ENCODE results near the gene HARS1. TPM values are rescaled to one million over a fixed set of nuclear protein-coding genes. Genes with fewer than 3 reads are reported as not detected.

HARS1 gene
- total and polyA plus RNA-seq, 2 of the 13 experiments (the other 11 are each of a cell fraction or from before 2014, with no cell fraction given) = 36.9 to 66.2 TPM

DNA sequence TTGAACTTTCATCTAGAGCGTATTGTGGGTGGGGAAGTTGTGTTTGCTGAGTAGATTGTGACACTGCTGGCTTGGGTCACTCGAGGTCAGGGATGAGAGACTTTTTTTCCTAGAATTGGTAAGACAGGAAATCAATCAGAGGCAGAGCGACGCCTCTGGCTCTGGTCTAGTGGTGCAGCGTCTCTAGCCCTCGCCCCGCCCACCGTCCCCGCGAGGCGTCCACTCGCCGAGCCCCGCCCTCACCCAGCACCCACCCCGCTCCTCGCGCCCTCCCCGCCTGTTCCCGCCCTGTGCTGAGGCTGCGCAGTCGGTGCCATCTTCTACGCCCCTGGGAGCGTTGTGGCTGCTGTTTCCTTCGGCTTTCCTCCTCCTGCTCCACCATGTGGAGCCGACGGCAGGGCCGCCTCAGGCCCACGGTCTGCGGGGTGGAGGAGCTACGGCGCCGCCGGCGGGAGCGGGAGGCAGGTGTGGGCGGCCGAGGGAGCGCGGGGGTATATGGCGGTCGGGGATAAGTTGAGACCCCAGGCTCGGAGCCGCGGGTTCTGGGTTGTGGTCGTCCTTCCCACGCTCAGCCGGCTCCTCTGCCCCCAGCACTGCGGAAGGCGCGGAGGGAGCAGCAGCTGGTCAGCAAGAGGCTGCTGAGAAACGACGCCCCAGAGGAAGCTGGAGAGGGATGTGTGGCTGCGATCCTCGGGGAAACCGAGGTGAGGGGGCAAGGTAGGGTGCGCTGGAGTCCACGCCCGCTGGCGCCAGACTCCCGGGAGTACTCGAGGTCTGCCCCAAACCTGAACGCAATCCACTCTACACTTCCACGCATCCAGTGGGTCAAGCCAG lies 51.8 kb downstream of the HARS1 start, which contains the start of gene TMCO6 (continued):
- TF ChIP-seq SRSF1 (optimal IDR thresholded peaks at IDR 0.05; ENCODE audit: low read depth, low read length) (no peak), ZNF619 (CRISPR knock-in tag; IDR thresholded peaks at IDR 0.05) (peak; percentile 16; the same call in 1 of the 2 replicates), ZNF337 (CRISPR knock-in tag; IDR thresholded peaks at IDR 0.05; ENCODE audit: borderline replicate concordance, low read depth) (no peak), FOXP1 (IDR thresholded peaks at IDR 0.05) (0 out of 2 replicates have a peak, but pooled peaks have one; percentile 32), FOXP1 (CRISPR knock-in tag; IDR thresholded peaks at IDR 0.05) (peak; percentile 81; the same call in 1 of the 2 replicates), ZNF614 (CRISPR knock-in tag; IDR thresholded peaks at IDR 0.05; ENCODE audit: borderline replicate concordance) (peak; percentile 86; the same call in 1 of the 2 replicates), SAFB2 (CRISPR knock-in tag; IDR thresholded peaks at IDR 0.05; ENCODE audit: borderline replicate concordance, low read depth) (peak; percentile 79; the same call in 1 of the 2 replicates), JDP2 (CRISPR knock-in tag; IDR thresholded peaks at IDR 0.05; ENCODE audit: borderline replicate concordance) (no peak), GABPB1 (CRISPR knock-in tag; IDR thresholded peaks at IDR 0.05) (peak; percentile 80), ONECUT2 (CRISPR knock-in tag; IDR thresholded peaks at IDR 0.05) (peak; percentile 80; the same call in 1 of the 2 replicates), ZNF652 (CRISPR knock-in tag; IDR thresholded peaks at IDR 0.05; ENCODE audit: borderline replicate concordance, low read depth) (no peak; the same call in 1 of the 2 replicates), CENPT (CRISPR knock-in tag; IDR thresholded peaks at IDR 0.05; ENCODE audit: low read depth) (no peak), JARID2 (CRISPR knock-in tag; IDR thresholded peaks at IDR 0.05; ENCODE audit: insufficient replicate concordance) (no peak), HNRNPK (IDR thresholded peaks at IDR 0.05; ENCODE audit: low read depth, low read length, poor library complexity, severe bottlenecking) (peak; percentile 48)
- TF ChIP-seq, protein P1, sequence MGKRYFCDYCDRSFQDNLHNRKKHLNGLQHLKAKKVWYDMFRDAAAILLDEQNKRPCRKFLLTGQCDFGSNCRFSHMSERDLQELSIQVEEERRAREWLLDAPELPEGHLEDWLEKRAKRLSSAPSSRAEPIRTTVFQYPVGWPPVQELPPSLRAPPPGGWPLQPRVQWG (CRISPR knock-in tag; IDR thresholded peaks at IDR 0.05; ENCODE audit: borderline replicate concordance, low read depth) = no peak
- TF ChIP-seq, protein P2, sequence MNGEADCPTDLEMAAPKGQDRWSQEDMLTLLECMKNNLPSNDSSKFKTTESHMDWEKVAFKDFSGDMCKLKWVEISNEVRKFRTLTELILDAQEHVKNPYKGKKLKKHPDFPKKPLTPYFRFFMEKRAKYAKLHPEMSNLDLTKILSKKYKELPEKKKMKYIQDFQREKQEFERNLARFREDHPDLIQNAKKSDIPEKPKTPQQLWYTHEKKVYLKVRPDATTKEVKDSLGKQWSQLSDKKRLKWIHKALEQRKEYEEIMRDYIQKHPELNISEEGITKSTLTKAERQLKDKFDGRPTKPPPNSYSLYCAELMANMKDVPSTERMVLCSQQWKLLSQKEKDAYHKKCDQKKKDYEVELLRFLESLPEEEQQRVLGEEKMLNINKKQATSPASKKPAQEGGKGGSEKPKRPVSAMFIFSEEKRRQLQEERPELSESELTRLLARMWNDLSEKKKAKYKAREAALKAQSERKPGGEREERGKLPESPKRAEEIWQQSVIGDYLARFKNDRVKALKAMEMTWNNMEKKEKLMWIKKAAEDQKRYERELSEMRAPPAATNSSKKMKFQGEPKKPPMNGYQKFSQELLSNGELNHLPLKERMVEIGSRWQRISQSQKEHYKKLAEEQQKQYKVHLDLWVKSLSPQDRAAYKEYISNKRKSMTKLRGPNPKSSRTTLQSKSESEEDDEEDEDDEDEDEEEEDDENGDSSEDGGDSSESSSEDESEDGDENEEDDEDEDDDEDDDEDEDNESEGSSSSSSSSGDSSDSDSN (CRISPR knock-in tag; IDR thresholded peaks at IDR 0.05) = peak; percentile 64
- TF ChIP-seq, protein P3, sequence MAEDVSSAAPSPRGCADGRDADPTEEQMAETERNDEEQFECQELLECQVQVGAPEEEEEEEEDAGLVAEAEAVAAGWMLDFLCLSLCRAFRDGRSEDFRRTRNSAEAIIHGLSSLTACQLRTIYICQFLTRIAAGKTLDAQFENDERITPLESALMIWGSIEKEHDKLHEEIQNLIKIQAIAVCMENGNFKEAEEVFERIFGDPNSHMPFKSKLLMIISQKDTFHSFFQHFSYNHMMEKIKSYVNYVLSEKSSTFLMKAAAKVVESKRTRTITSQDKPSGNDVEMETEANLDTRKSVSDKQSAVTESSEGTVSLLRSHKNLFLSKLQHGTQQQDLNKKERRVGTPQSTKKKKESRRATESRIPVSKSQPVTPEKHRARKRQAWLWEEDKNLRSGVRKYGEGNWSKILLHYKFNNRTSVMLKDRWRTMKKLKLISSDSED (CRISPR knock-in tag; IDR thresholded peaks at IDR 0.05) = no peak
- TF ChIP-seq, protein P4, sequence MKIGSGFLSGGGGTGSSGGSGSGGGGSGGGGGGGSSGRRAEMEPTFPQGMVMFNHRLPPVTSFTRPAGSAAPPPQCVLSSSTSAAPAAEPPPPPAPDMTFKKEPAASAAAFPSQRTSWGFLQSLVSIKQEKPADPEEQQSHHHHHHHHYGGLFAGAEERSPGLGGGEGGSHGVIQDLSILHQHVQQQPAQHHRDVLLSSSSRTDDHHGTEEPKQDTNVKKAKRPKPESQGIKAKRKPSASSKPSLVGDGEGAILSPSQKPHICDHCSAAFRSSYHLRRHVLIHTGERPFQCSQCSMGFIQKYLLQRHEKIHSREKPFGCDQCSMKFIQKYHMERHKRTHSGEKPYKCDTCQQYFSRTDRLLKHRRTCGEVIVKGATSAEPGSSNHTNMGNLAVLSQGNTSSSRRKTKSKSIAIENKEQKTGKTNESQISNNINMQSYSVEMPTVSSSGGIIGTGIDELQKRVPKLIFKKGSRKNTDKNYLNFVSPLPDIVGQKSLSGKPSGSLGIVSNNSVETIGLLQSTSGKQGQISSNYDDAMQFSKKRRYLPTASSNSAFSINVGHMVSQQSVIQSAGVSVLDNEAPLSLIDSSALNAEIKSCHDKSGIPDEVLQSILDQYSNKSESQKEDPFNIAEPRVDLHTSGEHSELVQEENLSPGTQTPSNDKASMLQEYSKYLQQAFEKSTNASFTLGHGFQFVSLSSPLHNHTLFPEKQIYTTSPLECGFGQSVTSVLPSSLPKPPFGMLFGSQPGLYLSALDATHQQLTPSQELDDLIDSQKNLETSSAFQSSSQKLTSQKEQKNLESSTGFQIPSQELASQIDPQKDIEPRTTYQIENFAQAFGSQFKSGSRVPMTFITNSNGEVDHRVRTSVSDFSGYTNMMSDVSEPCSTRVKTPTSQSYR (CRISPR knock-in tag; IDR thresholded peaks at IDR 0.05; ENCODE audit: borderline replicate concordance) = peak; percentile 7; the same call in 1 of the 2 replicates
- TF ChIP-seq, protein P5, sequence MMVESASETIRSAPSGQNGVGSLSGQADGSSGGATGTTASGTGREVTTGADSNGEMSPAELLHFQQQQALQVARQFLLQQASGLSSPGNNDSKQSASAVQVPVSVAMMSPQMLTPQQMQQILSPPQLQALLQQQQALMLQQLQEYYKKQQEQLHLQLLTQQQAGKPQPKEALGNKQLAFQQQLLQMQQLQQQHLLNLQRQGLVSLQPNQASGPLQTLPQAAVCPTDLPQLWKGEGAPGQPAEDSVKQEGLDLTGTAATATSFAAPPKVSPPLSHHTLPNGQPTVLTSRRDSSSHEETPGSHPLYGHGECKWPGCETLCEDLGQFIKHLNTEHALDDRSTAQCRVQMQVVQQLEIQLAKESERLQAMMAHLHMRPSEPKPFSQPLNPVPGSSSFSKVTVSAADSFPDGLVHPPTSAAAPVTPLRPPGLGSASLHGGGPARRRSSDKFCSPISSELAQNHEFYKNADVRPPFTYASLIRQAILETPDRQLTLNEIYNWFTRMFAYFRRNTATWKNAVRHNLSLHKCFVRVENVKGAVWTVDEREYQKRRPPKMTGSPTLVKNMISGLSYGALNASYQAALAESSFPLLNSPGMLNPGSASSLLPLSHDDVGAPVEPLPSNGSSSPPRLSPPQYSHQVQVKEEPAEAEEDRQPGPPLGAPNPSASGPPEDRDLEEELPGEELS (CRISPR knock-in tag; IDR thresholded peaks at IDR 0.05) = peak; percentile 92
